ENCODE data around the gene ZNF329. TPM values are rescaled to one million over a fixed set of nuclear protein-coding genes. Genes with fewer than 3 reads are reported as not detected.

Gene ZNF329
- total and polyA plus RNA-seq, 9 of the 15 experiments (the other 6 are each of a cell fraction or from before 2014, with no cell fraction given) = 0.21 to 3.6 (median 2.2) TPM

- TF ChIP-seq, protein P1, sequence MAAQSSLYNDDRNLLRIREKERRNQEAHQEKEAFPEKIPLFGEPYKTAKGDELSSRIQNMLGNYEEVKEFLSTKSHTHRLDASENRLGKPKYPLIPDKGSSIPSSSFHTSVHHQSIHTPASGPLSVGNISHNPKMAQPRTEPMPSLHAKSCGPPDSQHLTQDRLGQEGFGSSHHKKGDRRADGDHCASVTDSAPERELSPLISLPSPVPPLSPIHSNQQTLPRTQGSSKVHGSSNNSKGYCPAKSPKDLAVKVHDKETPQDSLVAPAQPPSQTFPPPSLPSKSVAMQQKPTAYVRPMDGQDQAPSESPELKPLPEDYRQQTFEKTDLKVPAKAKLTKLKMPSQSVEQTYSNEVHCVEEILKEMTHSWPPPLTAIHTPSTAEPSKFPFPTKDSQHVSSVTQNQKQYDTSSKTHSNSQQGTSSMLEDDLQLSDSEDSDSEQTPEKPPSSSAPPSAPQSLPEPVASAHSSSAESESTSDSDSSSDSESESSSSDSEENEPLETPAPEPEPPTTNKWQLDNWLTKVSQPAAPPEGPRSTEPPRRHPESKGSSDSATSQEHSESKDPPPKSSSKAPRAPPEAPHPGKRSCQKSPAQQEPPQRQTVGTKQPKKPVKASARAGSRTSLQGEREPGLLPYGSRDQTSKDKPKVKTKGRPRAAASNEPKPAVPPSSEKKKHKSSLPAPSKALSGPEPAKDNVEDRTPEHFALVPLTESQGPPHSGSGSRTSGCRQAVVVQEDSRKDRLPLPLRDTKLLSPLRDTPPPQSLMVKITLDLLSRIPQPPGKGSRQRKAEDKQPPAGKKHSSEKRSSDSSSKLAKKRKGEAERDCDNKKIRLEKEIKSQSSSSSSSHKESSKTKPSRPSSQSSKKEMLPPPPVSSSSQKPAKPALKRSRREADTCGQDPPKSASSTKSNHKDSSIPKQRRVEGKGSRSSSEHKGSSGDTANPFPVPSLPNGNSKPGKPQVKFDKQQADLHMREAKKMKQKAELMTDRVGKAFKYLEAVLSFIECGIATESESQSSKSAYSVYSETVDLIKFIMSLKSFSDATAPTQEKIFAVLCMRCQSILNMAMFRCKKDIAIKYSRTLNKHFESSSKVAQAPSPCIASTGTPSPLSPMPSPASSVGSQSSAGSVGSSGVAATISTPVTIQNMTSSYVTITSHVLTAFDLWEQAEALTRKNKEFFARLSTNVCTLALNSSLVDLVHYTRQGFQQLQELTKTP (IDR thresholded peaks at IDR 0.05; ENCODE audit: low read depth in 1 of 2, partially characterized antibody in 2 of 2) = peak in 1 of 2 experiments; percentile 72
- TF ChIP-seq, protein P2, sequence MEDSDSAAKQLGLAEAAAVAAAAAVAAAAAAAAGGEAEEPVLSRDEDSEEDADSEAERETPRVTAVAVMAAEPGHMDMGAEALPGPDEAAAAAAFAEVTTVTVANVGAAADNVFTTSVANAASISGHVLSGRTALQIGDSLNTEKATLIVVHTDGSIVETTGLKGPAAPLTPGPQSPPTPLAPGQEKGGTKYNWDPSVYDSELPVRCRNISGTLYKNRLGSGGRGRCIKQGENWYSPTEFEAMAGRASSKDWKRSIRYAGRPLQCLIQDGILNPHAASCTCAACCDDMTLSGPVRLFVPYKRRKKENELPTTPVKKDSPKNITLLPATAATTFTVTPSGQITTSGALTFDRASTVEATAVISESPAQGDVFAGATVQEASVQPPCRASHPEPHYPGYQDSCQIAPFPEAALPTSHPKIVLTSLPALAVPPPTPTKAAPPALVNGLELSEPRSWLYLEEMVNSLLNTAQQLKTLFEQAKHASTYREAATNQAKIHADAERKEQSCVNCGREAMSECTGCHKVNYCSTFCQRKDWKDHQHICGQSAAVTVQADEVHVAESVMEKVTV (CRISPR knock-in tag; IDR thresholded peaks at IDR 0.05) = peak; percentile 79
- TF ChIP-seq, protein P3, sequence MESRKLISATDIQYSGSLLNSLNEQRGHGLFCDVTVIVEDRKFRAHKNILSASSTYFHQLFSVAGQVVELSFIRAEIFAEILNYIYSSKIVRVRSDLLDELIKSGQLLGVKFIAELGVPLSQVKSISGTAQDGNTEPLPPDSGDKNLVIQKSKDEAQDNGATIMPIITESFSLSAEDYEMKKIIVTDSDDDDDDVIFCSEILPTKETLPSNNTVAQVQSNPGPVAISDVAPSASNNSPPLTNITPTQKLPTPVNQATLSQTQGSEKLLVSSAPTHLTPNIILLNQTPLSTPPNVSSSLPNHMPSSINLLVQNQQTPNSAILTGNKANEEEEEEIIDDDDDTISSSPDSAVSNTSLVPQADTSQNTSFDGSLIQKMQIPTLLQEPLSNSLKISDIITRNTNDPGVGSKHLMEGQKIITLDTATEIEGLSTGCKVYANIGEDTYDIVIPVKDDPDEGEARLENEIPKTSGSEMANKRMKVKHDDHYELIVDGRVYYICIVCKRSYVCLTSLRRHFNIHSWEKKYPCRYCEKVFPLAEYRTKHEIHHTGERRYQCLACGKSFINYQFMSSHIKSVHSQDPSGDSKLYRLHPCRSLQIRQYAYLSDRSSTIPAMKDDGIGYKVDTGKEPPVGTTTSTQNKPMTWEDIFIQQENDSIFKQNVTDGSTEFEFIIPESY (CRISPR knock-in tag; IDR thresholded peaks at IDR 0.05) = peak; percentile 86
- TF ChIP-seq TBL1XR1 (IDR thresholded peaks at IDR 0.05; ENCODE audit: low read length in 2 of 2) (0 out of 4 replicates have a peak, but pooled peaks of 1 of the 2 experiments have one; percentile 42), EP400 (IDR thresholded peaks at IDR 0.05) (0 out of 2 replicates have a peak, but pooled peaks have one; percentile 17), ZNF224 (CRISPR knock-in tag; IDR thresholded peaks at IDR 0.05) (no peak), U2AF1 (optimal IDR thresholded peaks at IDR 0.05; ENCODE audit: low read depth, low read length) (peak; percentile 80), SPI1 (IDR thresholded peaks at IDR 0.05; ENCODE audit: borderline replicate concordance, low read depth, low read length) (peak; percentile 55; the same call in 1 of the 2 replicates), ZNF766 (CRISPR knock-in tag; conservative IDR thresholded peaks at IDR 0.05) (no peak), ETS1 (conservative IDR thresholded peaks at IDR 0.05; ENCODE audit: control insufficient read depth, low read depth, low read length) (0 out of 2 replicates have a peak, but pooled peaks have one; percentile 58)
These were observed 4.4 kb upstream of the ZNF329 start (continued) for GRCh38 chr19:58154679-58155648.

Measured in K562 (cell line).